K562 (cell line): ENCODE measurements around the gene RNF126. TPM values are rescaled to one million over a fixed set of nuclear protein-coding genes. Genes with fewer than 3 reads are reported as not detected.
"Not testable (repeated sequence)": the region's sequence is repeated elsewhere in the genome, so short reads cannot be mapped to it uniquely, and the experiment has no call there.

Experiments used
- ATF1 ChIP-seq, 2 experiments: fragments of 450-650 bp in 1 of 2; IDR thresholded peaks; 2 replicates each; pipeline ENCODE4 v1.6.1; 2016; ENCODE audit warnings: missing compliant biosample characterization in 1 of 2, missing genetic modification characterization in 1 of 2
- BRD4 ChIP-seq: fragments of 200-600 bp; sonication (generic); IDR thresholded peaks from 2 replicates; pipeline ENCODE4 v1.6.1; 2017; ENCODE audit warnings: inconsistent platforms
- CBX1 ChIP-seq: sonication (generic); IDR thresholded peaks from 2 replicates; pipeline ENCODE4 v1.6.1; 2016; ENCODE audit warnings: antibody characterized with exemption, low read depth, mild to moderate bottlenecking
- CTBP1 ChIP-seq: fragments of 450-650 bp; IDR thresholded peaks from 2 replicates; pipeline ENCODE4 v1.6.1; 2016; ENCODE audit warnings: borderline replicate concordance
- E2F8 ChIP-seq: fragments of 450-650 bp; IDR thresholded peaks from 2 replicates; pipeline ENCODE4 v1.7.1; 2018; ENCODE audit warnings: mild to moderate bottlenecking, low read depth; ENCODE audit not compliant: partially characterized antibody
- GABPA ChIP-seq: fragments of 200-800 bp; sonication (Bioruptor generic); conservative IDR thresholded peaks from 2 replicates; pipeline ENCODE4 v1.6.1; 2016; ENCODE audit warnings: low read depth, missing genetic modification characterization, missing compliant biosample characterization
- HDAC1 ChIP-seq, 2 experiments: fragments of 450-650 bp; IDR thresholded peaks; 2 replicates each; pipeline ENCODE4 v1.6.1; 2016 to 2017; ENCODE audit warnings: inconsistent platforms in 1 of 2, mild to moderate bottlenecking in 1 of 2, moderate library complexity in 1 of 2
- KDM4B ChIP-seq, 2 experiments: fragments of 450-650 bp in 1 of 2; sonication (generic) in 1 of 2; IDR thresholded peaks; 2 replicates each; pipeline ENCODE4 v1.6.1; 2016 to 2017; ENCODE audit warnings: borderline replicate concordance in 2 of 2, antibody characterized with exemption in 1 of 2, low read depth in 1 of 2, mild to moderate bottlenecking in 1 of 2
- MBD2 ChIP-seq: sonication (generic); IDR thresholded peaks from 2 replicates; pipeline ENCODE4 v1.6.1; 2016; ENCODE audit warnings: low read depth, borderline replicate concordance
- NFE2 ChIP-seq: IDR thresholded peaks from 2 replicates; pipeline ENCODE4 v1.6.1; 2014; ENCODE audit warnings: antibody characterized with exemption, low read depth
- NR2C1 ChIP-seq, 2 experiments: fragments of 450-650 bp; IDR thresholded peaks; 2 replicates each; pipeline ENCODE4 v1.6.1; 2017; ENCODE audit warnings: mild to moderate bottlenecking in 2 of 2, antibody characterized with exemption in 1 of 2, inconsistent platforms in 1 of 2, missing compliant biosample characterization in 1 of 2, missing genetic modification characterization in 1 of 2
- POLR2AphosphoS5 ChIP-seq: IDR thresholded peaks from 2 replicates; pipeline ENCODE4 v1.6.1; 2011; ENCODE audit warnings: mild to moderate bottlenecking, low read depth, low read length, moderate library complexity; ENCODE audit not compliant: control insufficient read depth, insufficient read depth
- POLR2B ChIP-seq: fragments of 450-650 bp; IDR thresholded peaks from 2 replicates; pipeline ENCODE4 v1.6.1; 2018; ENCODE audit warnings: low read depth; ENCODE audit not compliant: partially characterized antibody
- POLR2G ChIP-seq: fragments of 200-400 bp; formaldehyde crosslinking; IDR thresholded peaks from 2 replicates; pipeline ENCODE4 v1.6.1; 2017; ENCODE audit warnings: low read depth, mild to moderate bottlenecking, antibody characterized with exemption, low read length, moderate library complexity
- RB1 ChIP-seq: fragments of 450-650 bp; IDR thresholded peaks from 2 replicates; pipeline ENCODE4 v1.6.1; 2017; ENCODE audit warnings: low read depth, mild to moderate bottlenecking
- RCOR1 ChIP-seq, 2 experiments: IDR thresholded peaks; 2 replicates each; pipeline ENCODE4 v1.6.1; 2012; ENCODE audit warnings: low read depth in 2 of 2, low read length in 2 of 2, borderline replicate concordance in 1 of 2, improper control_type of control experiment in 1 of 2
- SMAD3 ChIP-seq: fragments of 450-650 bp; formaldehyde crosslinking; conservative IDR thresholded peaks from 2 replicates; pipeline ENCODE4 v1.4.0; 2020; ENCODE audit warnings: mild to moderate bottlenecking
- TBL1XR1 ChIP-seq, 2 experiments: IDR thresholded peaks; 2 replicates each; pipeline ENCODE4 v1.6.1; 2012; ENCODE audit warnings: improper control_type of control experiment in 2 of 2, low read length in 2 of 2, mild to moderate bottlenecking in 1 of 2
- XRCC5 ChIP-seq: fragments of 200-400 bp; formaldehyde crosslinking; IDR thresholded peaks from 2 replicates; pipeline ENCODE4 v1.6.1; 2017; ENCODE audit warnings: low read depth, mild to moderate bottlenecking, low read length
- ZBED1 ChIP-seq: IDR thresholded peaks from 2 replicates; pipeline ENCODE4 v1.6.1; 2014
- ZNF197 ChIP-seq: fragments of 200-800 bp; sonication (Bioruptor generic); IDR thresholded peaks from 2 replicates; pipeline ENCODE4 v1.6.1; 2016; ENCODE audit warnings: low read depth, missing genetic modification characterization, missing compliant biosample characterization
- ZNF740 ChIP-seq, 3 experiments: fragments of 200-800 bp in 1 of 3; sonication (Bioruptor generic) in 1 of 3; sonication (generic) in 1 of 3; formaldehyde crosslinking in 1 of 3; IDR thresholded peaks; 2 replicates each; pipeline versions ENCODE4 v1.6.1 to v1.8.0; 2016 to 2022; ENCODE audit warnings: mild to moderate bottlenecking in 2 of 3, missing compliant biosample characterization in 2 of 3, missing genetic modification characterization in 2 of 3, missing genetic modification reagents in 1 of 3
- ZNF766 ChIP-seq: fragments of 200-800 bp; sonication (Bioruptor generic); conservative IDR thresholded peaks from 2 replicates; pipeline ENCODE4 v1.6.1; 2016; ENCODE audit warnings: missing genetic modification characterization, missing compliant biosample characterization
- polyA plus RNA-seq, 8 experiments: library from polyadenylated mRNA; depleted of rRNA in 4 of 8; stranded (reverse) in 5 of 8; unstranded in 3 of 8; fragments of >200 nt; fragmentation: Nextera tagmentation in 2 of 8; fragmentation: Illumina TruSeq in 1 of 8; extraction: Ambion mirVana in 2 of 8; extraction: Trizol in 1 of 8; gene quantifications; 2 replicates each; pipeline versions ENCODE4 v1.2.1 to v1.2.3, GENCODE V29; 2011 to 2014; ENCODE audit warnings: inconsistent platforms in 1 of 8, missing spikeins in 1 of 8
- total RNA-seq, 7 experiments: library from RNA; depleted of rRNA in 6 of 7; stranded (reverse); fragments of >200 nt in 6 of 7; fragmentation: Illumina TruSeq in 2 of 7; extraction: Trizol in 2 of 7; gene quantifications; 2 replicates each; pipeline versions ENCODE4 v1.2.1 to v1.2.3, GENCODE V29; 2011 to 2021; ENCODE audit warnings: low replicate concordance in 1 of 7

Gene RNF126
- total and polyA plus RNA-seq, 9 of the 15 experiments (the other 6 are each of a cell fraction or from before 2014, with no cell fraction given), result 0.27 to 101 (median 12.3) TPM

- TF ChIP-seq POLR2B (peak; percentile 29), NFE2 (peak; percentile 71; the same call in 1 of the 2 replicates), E2F8 (peak; percentile 31), KDM4B (IDR thresholded peaks at IDR 0.05; ENCODE audit: borderline replicate concordance in 2 of 2, low read depth in 1 of 2) (peak in 1 of 2 experiments; percentile 46; a peak in 1 of 4 replicates), CTBP1 (peak; percentile 36; the same call in 1 of the 2 replicates), TBL1XR1 (IDR thresholded peaks at IDR 0.05; ENCODE audit: low read length in 2 of 2) (peak; percentile 22 to 42; a peak in 2 of 4 replicates), RCOR1 (IDR thresholded peaks at IDR 0.05; ENCODE audit: borderline replicate concordance in 1 of 2, low read depth in 2 of 2, low read length in 2 of 2) (peak in 1 of 2 experiments; percentile 45; a peak in 1 of 4 replicates), ZNF740 (tag; IDR thresholded peaks at IDR 0.05) (peak in 1 of 2 experiments; percentile 67; a peak in 1 of 4 replicates), GABPA (tag) (peak; percentile 79), MBD2 (peak; percentile 86), POLR2G (peak; percentile 74), ZBED1 (peak; percentile 53; the same call in 1 of the 2 replicates), ATF1 (CRISPR knock-in tag; IDR thresholded peaks at IDR 0.05) (peak; percentile 46), RB1 (peak; percentile 81), ZNF766 (CRISPR knock-in tag) (peak; percentile 84), POLR2AphosphoS5 (0 out of 2 replicates have a peak, but pooled peaks have one; percentile 49), ZNF197 (CRISPR knock-in tag) (peak; percentile 81), BRD4 (0 out of 2 replicates have a peak, but pooled peaks have one; percentile 46), XRCC5 (peak; percentile 97), NR2C1 (IDR thresholded peaks at IDR 0.05) (peak; percentile 94), NR2C1 (tag; IDR thresholded peaks at IDR 0.05) (peak; percentile 96), CBX1 (peak; percentile 97), SMAD3 (0 out of 2 replicates have a peak, but pooled peaks have one; percentile 40), HDAC1 (IDR thresholded peaks at IDR 0.05) (peak in 1 of 2 experiments; percentile 39; a peak in 1 of 4 replicates)
- TF ChIP-seq ZNF740 (CRISPR knock-in tag; IDR thresholded peaks at IDR 0.05); ATF1 (tag; IDR thresholded peaks at IDR 0.05): not testable (repeated sequence)
Measured at GRCh38 chr19:605061-605971, 57.7 kb downstream of the RNF126 start (continued).
